Epidermal melanocyte (primary cell): ENCODE measurements around the gene DMRT3.

Source experiments
- DNase-seq: peaks from one replicate; pipeline ENCODE4 v3.0.0; 2011; ENCODE audit warnings: low spot score; ENCODE audit not compliant: insufficient read length

Gene DMRT3

DNA sequence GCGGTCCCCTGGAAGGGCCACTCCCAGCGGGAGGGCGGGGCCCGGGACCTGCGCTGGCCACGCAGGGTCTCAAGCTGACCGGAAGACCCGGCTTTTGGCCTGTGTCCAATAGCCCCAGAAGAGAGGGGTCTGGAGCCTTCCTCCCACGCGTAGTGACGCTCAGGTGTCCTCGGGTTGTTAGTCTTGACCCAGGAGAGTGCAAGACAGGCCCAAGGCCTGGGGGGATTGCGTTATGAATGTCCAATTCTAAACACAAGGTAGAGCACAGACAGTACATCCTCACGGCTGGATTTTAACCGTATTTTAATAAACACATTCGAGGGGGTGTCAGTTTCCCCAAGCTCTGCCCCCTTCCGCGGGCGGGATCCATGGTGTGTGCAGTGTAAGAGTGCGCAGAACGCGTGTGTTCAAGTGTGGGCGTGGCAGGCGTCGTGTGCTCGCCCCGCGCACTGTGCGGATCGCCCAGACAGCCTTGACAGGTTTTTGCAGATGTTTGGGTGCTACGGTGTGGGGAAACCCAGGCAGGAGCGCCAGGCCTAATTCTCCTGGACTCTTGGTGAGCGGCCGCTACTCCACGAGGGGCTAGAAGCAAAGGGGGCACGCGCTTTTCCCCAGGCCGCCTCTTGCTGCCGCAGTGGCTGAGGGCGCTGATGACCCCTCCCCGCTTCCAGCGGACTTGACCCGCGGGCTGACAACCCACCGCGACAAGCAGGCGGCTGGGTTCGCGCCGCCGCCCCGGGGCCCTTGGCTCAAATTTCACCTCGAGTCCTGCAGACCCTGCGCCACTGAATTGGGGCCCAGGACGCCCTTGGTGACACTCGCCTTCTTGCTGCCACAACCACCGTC lies 6.1 kb upstream of the DMRT3 start:
- no peak for DNase-seq

DNA sequence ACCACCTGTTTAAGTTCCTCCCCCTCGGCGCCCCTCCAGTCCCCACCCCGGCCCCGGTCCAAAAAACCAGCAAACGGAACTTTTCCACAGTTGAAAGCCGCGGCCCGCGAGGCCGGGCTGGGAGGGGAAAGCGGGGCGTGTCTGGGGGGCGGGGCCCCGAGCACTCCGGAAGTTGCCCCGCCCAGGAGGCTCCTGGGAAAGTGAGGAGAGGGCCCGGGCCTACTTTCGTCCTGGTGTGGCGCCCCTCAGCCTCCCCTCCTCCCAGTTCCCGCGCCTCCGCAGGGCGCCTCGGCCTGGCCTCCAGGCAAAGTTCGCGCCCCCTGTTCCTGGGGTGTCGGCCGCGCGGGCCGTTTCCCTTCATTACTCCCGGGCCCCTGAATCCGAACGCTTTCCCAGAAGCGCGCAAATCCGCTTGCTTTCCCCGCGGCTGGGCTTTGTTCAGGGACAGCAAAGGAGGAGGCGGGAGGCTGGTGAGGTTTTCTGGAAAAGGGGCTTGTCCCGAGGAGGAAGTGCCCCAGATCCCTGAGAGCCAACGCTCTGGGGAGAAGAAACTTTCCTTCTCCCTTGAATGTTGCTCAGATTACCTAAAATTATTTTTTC lies 4.5 kb upstream of the DMRT3 start:
- no peak for DNase-seq

DNA sequence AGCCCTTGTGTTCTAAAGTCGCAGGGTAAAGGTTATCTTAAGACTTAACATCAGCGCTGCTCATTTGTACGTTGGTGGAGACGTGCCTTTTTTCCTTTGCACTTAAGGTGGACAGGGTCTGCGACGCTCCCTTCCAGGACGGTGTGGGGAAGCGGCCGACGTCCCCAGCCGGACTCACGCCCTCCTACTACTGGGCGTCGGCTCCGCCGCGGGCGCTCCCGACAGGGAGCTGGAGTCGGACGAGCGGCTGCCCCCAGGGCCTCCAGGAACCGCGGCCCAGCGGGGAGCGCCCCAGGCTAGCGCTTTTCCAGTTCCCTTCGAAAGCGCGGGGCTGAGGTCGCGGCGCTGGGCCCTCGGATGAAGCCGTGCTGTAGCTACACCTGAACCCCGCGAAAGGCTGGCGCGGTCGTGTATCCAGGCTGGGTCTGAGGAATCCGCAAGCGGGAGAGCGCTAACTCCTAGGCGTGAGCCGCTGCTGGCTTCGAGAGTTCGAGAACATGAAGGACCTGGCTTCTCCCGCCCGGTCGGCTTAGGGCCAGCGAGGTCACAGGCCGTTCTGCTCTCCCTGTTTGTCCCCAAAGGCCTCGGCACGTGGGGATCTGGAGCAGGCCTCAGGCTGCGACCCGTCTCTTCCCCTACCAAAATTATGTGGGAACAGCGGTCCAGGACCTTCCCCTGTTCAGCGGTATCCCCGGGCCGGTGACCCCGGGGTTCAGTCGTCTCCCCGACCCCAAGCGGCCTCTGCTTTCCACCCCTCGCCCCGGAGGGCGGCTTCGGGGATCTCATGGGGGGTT lies 3.8 kb upstream of the DMRT3 start:
- no peak for DNase-seq

DNA sequence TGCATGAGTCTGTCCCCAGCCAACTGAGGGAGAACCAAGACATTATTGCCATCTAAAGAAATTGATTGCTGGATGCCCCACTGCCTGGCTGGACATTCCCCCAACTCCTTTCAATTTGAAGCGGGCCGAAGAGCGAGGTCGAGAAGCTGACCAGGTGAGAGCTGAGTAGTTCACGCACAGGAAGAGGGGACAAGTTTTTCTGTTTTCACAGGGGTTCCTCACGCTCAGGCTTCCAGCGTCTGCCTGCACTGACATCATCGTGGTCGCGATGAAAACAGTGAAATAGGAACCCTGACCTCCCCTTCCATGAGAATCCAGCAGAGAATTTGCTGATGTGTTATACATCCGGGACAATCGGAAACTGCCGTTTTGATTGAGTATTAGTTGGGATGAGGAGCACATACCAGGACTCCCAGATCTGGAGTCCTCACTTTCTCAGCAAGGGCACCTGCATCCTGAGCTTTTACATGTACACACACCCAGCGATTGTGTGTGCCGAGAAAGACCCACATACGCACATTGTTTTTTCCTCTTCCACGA lies 3.1 kb upstream of the DMRT3 start:
- DNase-seq, result no peak

DNA sequence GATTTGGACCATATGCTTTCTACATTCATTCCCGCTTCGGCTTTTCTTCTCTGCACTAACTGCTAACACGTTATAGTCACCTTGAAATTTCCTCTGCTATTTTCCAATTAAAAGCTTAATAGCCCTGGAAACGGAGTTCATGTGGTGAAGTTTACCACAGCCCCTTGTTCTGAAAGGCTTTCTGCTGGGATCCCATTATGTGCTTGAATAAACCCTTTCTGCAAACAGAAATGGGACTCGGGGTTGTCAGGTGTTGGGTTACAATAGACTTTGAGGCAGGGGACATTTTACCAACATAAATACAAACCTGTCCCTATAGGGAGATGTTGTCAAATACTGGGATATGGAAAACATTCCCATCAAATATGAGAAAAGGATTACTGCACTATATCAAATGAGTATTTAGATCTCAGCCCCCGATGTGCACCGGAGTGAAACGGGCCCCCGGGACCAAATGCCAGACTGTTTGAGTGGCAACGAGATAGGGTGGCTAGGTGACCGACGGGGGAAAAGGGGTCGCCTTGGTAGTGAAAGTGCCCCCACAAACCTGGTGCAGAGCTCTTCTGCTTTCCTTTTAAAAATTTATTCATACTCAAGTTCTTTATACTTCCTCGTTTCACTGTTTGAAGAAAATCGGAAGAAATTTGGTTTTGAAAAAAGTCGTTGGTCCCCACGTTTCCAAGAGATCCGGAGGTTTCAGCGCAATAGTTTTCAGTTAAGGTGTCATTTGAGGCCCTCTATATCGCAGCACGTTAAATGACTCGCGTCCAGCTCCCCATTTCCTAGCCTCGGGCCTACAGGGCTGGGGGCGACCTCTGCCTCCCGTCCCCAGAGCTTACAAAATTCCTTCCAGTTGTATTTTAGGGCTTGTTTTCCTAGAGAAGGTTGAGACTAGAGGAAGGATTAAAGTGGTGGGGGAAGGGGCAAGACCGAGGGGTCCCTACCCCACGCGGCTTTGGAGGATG lies 2.1 kb upstream of the DMRT3 start:
- DNase-seq, result no peak

DNA sequence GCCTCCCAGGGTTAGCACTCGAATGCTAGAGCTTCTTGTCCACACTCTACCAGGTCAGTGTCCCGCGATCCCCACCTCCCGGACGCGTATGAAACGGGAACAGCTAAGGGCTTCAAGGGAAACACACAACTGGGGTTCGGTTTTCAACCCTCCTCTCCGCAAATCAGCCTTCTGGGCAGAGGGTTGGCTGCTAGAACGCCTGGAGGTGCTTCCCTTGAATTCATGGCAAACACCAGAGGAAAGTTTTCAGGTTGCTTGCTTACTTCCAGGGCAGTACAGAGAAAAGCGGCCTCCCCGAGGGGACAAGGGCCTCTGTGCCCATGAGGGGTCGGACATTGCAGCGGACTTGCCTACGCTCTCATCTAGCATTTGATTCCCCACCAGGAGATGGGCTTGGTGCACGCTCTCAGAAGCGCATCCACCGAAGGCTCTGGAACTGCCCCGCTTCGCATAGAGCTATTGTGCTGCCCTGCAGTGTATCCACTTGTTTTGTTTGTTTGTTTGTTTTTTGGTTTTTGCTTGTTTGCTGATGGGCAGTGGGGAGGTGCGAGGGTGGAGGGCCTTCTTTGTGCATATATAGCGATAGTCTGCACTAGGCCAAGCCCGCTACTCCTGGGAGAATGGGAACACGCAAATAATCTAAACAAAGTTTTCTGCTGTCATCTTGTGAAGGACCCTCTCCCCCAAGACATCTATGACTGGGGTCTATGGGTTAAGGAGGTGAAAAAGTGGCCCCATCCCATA lies 1.3 kb upstream of the DMRT3 start:
- no peak for DNase-seq

DNA sequence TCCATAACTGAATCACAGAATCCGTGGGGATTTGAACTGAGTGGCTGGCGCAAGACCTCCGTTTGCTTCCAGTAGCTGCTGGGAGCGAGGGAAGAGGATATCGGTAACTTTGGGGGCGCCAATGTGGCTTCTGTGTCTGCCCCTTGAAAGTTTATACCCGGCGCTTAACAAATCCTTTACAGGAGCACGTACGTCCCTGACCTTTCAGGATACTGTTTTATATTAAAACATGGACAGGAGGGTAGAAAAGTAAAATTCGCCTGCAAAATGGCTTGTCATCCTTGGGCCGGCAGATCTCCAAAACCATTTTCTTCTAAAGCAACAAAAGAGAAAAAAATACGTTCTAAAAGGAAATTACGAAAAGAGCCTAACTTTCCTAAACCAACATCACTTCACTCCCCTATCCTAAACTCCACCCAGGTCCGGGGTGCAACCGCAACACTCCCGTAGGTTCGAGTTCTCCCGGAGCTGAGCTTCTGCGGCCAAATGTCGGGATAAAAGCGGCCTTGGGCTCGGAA lies 656 bp upstream of the DMRT3 start:
- DNase-seq, result no peak

DNA sequence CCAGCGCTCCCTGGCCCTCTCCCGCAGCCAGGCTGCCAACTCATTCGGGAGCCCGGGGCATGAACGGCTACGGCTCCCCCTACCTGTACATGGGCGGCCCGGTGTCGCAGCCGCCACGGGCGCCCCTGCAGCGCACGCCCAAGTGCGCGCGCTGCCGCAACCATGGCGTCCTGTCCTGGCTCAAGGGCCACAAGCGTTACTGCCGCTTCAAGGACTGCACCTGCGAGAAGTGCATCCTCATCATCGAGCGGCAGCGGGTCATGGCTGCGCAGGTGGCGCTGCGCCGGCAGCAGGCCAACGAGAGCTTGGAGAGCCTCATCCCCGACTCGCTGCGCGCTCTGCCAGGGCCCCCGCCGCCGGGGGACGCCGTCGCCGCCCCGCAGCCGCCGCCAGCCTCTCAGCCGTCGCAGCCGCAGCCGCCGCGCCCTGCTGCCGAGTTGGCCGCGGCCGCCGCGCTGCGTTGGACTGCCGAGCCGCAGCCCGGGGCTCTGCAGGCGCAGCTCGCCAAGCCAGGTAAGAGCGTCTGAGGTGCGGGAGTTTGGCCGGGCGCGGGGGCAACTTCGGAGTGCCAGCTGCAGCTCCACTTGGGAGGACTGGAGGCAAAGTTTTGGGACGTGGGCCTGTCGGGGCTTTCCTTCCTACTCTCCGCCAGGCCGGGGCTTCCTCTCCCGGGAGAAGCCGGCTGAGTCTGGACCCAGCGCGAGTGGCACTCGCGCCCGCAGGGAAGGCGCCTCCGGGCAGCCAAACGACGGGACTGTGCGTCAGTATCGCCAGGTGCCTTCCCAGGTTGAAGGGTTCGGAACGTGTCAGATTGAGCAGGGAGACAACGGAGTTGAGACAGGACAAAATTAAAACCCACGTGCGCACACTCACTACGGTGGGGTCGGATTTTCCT lies 735 bp downstream of the DMRT3 start:
- DNase-seq, result no peak

DNA sequence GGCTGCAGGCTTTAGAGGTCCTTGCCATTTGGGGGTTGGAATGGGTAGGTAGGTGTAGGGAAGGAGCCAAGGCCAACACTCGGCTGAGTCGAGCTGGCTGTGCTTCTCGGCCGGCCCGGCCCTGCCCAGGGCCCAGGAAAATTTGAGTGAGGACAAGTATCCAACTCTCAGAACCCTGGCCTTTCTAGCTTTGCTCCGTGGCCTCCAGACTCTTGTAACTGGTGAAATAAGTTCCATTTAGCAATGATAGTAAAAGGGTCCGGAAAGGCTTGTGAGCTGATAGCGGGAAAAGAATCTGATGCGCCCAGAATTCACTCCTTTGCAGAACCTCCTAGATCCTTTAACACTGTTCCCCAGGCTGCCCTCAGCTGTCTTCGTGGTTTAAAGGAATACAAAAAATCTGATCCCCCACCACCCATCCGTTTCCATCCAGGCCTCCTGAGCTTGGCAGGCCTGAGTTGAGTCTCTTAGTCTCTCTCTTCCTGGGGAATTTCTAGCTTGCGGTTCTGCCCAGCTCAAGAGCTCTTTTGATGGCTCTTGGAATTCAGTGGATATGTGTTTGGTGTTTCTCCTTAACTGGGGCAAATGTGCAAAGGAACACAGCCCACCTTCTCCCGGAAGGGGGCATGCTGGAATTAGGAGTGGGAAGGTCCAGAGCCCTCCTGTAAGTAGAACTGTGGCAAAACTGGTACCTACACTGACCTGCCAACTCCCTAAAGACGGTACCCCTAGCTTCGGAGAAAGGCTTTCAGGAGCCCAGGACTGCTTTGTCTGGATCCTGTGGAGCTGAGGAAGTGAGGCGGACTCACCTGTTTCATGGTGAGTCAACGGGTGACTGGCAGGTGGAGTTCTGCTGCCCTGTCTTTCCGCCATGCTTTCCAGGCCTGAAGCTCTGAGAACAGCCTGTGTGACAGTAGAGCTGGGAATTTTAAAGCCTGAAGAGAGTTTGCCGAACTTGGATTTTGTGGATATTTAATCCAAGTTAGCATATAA lies 1.7 kb downstream of the DMRT3 start:
- DNase-seq, result no peak

DNA sequence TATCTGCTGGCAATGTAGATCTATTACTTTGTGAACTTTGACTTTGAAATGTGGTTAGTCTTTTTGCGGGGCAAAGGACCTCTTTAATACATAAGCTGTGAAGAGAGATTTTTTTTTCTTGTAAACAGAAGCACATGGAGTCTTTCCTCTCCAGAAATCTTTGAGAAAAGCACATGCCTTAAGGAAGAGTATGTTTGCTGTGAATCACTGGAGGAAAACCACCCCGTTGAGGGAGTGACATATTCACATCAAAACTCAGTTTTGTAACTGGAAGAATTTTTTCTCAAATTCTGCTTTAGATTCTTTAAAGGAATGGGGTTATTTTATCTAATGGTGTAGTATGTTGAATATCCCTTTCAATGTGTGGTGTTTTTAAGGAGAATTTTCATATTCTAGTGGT lies 3.5 kb downstream of the DMRT3 start:
- no peak for DNase-seq

DNA sequence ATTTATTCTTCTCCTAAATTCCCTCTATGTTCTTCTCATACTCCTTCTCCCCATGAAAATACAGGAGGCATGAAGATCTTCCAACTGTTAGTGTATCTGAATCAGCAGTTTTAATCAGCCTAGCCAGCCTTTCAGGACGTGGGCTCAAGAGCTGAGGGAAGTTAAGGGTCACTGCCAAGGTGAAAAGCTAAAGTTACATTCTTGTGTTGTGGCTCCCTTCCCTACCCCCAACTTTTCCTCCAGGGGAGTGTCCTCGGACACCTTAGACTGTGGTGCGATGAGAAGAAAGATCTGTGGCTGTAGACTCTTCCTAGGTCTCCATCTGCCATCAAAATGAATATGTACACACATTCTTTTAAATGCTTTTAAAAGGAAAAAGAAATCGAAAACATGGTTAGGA lies 4.2 kb downstream of the DMRT3 start:
- DNase-seq, result no peak

DNA sequence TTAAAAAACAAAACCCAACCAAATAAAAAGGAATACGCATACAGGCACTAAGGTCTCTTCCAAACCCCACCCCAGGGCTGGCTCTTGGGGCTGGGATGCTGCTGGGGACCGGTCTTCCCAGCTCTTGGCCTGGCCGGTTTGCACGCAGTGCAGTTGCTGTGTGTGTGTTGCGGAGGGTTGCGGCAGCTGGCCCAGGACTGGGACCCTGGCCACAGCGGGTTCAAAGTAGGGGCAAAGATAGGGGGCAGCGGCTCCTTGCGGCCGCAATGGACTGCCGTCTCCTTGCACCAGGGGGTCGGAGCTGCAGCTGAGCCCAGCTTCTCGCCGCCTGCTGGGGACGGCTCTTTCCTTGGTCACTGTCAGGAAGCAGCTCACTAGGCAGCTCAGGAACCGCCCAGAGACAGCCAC lies 5.0 kb downstream of the DMRT3 start:
- DNase-seq, result no peak

DNA sequence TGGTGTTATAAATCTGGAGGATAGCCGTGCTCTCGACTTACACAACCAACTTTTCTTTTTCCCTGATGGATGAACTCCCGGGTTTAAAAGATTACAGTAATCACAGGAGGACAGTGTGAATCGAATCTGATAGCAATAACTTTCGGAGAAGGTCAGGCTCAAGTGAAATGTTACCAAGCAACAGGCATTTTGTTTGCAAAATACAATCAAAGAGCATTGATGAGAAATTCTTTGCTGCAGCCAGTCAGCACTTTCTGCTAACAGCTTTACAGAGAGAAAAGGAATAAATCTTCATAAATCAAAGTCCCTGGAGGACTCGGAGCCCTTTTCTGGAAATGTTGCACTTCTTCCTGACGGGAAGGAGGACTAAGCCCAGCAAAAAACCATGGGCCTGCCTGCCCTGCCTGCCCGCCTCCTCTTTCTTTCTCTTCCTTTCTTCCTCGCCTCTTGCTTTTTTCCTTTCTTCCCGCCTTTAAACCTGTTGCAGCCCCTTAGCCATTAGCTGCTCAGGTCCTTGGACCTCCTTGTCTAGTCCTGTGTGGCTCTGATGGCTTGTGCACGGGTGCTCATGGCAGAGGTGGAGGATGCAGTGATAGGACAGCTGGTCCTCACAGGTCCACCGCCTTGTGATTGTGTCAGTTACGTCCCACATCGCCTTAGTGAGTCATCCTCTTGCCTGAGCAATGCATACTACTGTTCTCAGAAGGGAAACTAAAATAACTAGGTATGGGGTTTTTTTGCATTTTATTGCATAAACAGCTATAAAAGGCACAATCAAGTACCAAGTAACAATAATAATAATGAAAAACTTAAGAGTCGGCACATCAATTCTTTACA lies 6.2 kb downstream of the DMRT3 start:
- DNase-seq, result no peak

DNA sequence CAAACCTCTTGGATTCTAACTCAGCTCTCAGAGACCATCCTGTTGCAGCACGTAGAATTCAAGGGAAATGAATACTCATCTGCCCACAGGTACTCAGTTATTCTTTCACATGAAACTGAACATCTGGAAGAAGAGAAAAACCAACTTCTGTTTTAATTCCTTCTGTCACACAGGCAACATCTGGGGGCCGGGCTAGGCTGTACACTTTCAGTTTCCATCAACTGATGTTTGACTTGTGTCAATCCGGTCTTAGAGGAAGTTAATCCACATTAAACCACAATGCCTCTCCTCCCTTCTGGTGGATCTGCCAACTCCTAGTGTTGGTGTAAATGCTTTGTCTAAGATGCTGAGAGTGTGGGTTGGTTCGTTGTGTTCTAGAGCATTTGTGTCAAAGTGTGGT lies 17.6 kb downstream of the DMRT3 start:
- no peak for DNase-seq

DNA sequence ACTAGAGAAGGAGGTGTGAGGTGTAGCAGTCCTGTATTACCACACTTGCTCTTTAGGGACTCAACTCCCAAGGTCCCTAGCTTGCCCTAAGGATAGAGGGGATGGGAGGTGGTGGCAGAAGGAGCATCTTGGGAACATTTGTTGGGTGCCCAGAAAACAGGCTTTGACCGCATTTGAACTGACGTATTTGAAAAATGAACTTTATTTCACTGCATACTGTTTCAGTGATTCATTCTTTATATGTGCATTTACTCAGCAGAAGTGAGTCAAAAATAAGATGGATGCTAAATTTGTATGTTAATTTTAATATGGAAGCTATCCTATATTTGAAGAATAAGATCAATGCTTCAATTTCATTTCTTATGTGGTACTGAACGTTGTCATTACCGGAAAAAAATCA lies 18.7 kb downstream of the DMRT3 start:
- DNase-seq, result no peak

DNA sequence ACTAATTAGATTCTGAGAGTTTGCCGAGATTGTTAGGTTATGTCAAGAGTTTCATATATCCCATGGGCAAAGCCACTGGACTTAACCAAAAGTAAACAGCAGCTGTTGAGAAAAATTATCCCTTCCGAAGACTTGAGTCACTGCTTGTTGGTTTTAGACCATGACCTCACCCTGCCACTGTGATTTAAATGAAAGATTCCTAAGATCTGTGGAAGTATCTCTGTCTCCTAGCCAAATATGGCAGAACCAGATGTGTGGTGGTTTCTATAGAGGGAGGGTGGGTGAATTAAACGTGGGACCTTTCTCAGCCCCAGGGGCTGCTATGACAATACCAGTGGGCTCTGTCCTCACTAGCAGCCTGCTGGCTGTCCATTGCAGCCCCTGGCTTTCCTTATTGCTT lies 19.3 kb downstream of the DMRT3 start:
- no peak for DNase-seq
